Activated T-helper 9 cell treated with anti-CD3 and anti-CD28 coated beads, Interleukin-2, amount 50 U/mL, for 16 hours (primary cell): ENCODE results near the gene ZNHIT1.

Source experiments
- DNase-seq: peaks from one replicate; pipeline ENCODE4 v3.0.0-alpha.2; 2020; ENCODE audit warnings: low read depth

The ZNHIT1 gene

DNA sequence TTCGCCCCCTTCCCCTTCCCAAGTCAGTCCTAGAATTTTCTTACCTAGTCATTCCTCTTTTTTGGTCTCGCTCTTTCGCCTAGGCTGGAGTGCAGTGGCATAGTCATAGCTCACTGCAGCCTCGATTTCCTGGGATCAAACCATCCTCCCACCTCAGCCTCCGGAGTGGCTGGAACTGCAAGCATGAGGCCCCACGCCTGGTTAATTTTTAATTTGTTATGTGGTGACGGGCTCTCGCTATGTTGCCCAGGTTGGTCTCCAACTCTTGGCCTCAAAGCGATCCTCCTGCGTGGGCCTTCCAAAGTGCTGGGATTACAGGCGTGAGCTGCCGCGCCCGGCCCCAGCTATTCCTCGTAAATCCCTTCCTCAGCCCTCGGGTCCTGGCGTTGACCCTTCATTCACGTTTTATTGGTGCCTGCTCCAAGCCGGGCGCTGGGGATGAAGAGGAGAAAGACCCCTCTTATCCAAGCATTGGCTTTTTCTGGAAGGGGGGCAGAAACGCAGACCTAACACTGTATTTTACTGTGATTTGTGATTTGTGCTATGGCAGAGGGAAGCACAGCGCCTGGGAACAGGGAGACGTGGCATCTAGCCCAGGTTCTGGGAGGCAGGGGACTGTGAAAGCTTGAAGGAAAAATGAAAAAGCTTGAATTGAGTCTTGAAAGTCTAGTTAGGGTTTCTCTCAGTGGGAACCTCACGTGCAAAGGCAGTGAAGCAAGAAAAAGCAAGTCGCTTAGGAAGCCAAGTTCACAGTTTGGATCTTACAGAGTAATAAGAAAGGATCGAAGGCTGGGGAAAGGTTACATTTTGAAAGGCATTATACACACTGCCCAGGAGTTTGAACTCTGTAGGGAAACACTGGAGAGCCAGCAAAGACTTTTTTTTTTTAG is 516 bp downstream of the ZNHIT1 start:
- DNase-seq = no peak

DNA sequence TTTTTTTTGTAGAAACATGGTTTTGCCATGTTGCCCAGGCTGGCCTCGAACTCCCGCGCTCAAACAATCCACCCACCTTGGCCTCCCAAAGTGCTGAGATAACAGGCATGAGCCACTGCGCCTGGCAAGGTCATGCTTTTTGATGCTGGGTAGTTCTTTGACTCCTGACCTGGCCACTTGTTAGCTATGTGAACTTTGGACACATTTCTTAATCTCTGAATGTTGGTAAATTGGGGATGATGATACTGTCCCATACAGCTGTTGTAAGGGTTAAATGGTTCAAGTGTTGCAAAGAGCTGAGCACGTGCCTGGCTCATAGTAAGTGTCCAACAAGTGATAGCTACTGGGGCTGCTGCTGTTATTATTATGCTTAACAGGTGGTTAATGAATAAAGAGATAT is 2.3 kb downstream of the ZNHIT1 start:
- no peak for DNase-seq

DNA sequence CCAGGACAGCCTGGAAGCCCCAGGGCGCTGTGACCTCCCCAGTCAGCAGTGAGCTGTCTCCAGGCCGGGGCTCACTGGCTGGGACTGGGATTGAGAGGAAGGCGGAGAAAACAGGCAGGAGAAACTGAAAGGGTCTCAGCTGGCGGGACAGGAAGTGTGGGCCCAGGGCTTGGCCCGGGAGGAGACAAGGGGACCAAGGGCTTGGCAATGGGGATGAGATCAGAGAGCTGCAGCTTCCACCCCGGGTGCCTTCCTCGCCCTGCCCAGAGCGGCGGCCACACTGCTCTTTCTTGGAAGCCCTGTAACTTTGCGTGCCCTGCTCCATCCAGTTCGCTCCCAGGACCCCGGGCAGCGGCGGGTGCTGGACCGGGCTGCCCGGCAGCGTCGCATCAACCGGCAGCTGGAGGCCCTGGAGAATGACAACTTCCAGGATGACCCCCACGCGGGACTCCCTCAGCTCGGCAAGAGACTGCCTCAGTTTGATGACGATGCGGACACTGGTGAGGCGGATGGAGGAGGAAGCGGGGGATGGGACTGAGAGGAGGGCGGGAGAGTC is 4.4 kb downstream of the ZNHIT1 start:
- no peak for DNase-seq

DNA sequence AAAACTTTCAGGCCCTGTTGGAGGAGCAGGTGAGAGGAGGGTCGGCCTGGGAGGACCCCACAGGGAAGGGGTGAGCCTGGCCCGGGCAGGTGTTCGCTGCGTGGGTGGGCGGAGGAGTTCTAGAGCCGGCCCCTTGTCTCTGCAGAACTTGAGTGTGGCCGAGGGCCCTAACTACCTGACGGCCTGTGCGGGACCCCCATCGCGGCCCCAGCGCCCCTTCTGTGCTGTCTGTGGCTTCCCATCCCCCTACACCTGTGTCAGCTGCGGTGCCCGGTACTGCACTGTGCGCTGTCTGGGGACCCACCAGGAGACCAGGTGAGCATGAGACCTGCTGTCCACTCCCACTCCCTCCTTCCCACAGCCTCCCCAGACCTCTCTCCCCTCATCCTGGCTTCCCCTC is 5.6 kb downstream of the ZNHIT1 start:
- no peak for DNase-seq

DNA sequence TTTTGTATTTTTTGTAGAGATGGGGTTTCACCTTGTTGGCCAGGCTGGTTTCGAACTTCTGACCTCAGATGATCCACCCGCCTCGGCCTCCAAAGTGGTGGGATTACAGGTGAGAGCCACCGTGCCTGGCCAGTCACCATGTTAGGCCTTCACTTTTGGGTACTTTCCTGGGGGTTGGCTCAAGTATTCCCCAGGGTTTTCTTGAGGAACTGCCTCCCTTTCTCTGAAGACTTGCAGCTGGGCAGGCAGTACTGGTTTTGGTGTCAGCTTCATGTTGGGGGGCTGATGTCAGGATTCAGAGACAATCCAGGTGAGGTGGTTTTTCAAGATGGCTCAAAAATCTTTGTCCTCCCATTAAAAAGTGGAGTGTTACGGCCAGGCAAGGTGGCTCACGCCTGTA is 7.7 kb downstream of the ZNHIT1 start:
- no peak for DNase-seq

DNA sequence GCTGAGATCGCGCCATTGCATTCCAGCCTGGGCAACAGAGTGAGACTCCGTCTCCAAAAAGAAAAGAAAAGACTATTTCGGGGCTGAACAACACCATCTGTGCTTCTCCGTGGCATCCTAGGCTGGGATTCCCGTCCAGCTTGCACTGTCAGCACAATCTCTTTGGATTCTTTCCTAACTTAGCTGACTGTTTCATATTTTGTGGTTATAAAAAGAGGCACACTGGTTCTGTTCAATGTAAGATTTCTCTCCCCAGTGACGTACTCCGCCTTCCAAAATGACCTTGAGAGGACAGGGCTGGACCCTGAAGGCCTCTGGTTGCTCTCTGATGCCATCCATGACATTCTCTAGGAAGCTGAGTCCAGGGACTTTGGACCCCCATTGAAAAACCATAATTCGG is 8.8 kb downstream of the ZNHIT1 start:
- no peak for DNase-seq

GRCh38 chr7:101231644-101232043 is 13.7 kb downstream of the ZNHIT1 start:
- DNase-seq = no peak

- no peak for DNase-seq
Measured at GRCh38 chr7:101232141-101232850, 14.3 kb downstream of the ZNHIT1 start.

- DNase-seq = no peak
Measured at GRCh38 chr7:101233907-101234547, 16.1 kb downstream of the ZNHIT1 start.

GRCh38 chr7:101234636-101235035 is 16.7 kb downstream of the ZNHIT1 start:
- DNase-seq = no peak

DNA sequence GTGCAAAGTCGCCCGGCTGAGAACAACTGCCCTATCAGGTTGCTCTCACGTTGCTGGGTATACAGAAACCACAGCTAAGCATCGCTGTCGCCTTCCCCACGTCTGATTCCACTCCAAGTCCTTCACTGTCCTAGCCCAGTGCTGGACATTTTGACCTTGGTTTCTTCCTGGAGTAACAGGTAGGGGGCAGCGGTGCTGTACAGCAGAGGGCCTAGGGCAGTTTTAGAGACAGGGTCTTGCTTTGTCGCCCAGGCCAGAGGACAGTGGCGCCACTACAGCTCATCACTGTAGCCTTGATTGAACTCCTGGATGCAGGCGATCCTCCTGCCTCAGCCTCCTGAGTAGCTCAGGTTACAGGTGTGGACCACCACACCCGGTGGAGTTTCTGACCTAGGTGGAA is 17.1 kb downstream of the ZNHIT1 start:
- no peak for DNase-seq

DNA sequence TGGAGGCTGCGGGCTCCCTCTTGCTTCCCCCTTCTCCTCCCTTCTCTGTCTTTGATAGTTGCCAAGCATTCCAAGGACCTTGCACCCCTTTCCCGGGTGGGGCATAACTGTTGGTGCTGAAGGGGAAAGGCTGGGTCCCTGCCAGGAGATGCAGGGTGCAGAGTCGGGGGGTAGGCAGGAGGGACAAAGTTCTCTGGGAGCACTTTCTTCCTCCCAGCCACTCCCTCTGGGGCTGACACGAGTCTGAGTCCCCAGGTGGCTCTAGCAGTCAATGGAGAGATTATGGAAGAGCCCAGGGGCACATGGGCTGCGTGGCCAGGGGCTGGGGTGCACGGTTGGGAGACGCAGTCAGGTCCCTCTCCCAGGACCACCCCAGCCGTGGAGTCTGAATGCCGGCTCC is 17.6 kb downstream of the ZNHIT1 start:
- DNase-seq = no peak

GRCh38 chr7:101236292-101236835 is 18.4 kb downstream of the ZNHIT1 start:
- no peak for DNase-seq

DNA sequence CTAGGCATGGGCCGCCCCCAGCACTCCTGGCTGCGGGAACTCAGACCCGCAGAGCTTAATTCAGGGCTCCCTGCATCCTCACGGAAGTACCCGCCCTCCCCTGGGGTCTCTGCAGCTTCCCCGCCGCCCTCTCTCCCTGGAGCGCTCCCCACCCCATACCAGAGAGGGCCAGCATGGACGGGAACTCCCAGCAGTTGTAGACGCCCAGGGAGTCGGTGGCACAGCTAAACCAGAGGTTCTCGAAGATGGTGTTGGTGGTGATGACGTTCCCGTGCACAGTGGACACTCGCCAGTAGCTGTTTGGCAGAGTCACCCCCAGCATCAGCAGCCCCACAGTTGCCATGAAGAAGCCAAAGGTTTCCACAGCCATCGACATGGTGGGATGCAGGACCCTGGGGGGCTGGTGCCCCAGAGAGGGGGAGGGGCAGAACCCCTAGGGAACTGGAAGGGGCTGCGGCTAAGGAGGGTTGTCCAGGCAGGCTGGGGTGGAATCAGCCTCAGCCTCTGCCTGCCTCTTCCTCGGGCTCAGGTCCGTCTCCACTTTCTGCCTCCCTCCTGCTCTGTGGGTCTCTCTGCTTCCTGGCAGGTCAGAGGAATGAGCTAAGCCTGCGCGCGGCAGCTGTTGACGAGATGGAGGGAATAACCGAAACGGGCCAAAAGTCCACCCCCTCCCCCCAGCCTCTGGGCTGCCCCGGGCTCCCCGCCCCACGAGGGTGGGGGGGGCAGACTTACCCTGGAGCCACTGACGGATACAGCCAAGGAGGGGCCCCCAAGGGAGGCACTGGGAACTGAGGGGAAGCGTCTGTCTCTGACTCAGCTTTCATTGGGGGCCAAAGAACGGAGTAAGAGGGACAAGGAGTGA is 19.5 kb downstream of the ZNHIT1 start, which contains the start of gene CLDN15:
CLDN15 (minus strand) TSS at position 597 of the 862 bp plus-strand sequence; CDS start at position 376, 221 bp downstream.
- DNase-seq = no peak

- DNase-seq = no peak
Measured at GRCh38 chr7:101238226-101239182, 20.5 kb downstream of the ZNHIT1 start.

DNA sequence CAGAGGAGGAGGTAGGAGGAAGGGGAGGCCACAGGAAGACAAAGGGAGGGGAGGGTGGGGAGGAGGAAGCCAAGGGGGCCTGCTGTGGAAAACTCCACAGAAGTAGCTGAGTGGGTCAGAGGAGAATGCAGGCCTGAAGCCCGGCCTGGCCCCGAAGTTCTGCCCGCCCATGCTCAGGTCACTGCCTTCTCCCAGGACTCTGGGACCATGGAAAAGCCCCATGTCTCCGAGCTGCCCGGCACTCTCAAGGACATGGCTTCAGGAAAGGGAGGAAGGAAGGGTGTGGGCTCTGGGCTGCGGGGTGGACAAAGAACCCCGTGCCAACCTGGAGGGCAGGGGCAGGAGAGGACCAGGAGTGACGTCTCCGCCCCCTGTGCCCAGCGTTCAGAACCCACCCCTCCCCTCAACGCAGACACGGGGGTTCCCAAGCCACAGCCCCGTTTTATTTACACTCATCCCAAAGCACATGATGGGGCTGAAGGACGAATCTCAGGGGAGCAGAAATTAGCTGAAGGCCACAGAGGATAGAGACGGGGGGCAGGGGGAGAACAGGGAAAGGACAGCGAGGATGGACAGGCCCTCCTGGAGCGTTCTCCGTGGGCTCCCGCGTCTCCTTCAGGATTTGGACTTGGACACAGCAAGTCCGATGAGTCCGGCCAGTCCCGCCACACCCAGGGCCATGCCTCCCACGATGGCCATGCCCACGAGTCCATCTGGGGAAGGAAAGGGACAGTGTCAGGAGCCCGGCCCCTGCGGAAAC is 21.4 kb downstream of the ZNHIT1 start:
- no peak for DNase-seq

DNA sequence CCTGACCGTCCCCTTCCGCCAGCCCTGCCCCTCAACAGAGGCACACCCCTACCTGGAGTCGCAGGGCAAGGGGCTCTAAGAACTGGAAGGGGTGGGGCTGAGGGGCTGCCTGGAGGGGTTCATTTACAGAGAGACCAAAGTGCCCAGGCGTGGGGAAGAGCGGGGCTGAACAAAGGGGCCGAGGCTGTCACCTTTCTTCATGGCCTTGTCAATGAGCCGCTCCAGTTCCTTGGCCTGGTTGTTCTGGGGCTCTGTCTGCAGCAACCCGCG is 21.9 kb downstream of the ZNHIT1 start:
- DNase-seq = no peak

- no peak for DNase-seq
Measured at GRCh38 chr7:101240226-101241014, 22.5 kb downstream of the ZNHIT1 start.

DNA sequence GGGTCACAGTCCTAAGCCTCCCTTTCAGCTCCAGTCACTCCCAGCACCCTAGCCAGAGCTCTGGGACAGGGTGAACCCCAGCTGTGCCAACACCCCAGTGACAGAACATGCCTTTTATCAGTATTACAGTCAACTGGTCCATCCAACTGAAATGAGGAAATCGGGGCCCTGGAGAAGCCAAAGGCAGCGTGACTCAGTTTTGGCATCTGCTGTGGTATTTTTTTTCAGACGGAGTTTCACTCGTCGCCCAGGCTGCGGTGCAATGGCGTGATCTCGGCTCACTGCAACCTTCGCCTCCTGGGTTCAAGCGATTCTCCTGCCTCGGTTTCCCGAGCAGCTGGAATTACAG is 23.0 kb downstream of the ZNHIT1 start:
- DNase-seq = no peak
